Caco-2 (cell line): ENCODE measurements around the gene PLEKHA8. TPM values are rescaled to one million over a fixed set of nuclear protein-coding genes. Genes with fewer than 3 reads are reported as not detected.

Experiments
- BruUV-seq: library from RNA; stranded (reverse); fragments of 400-500 nt; replicated peaks from 2 replicates; lab custom pipeline; 2021; lab: Mats Ljungman, UMichigan
- CTCF ChIA-PET: fragments of 300-600 bp; sonication (Branson Sonifier 250); formaldehyde crosslinking; loops from one replicate; lab custom pipeline; 2022; ENCODE audit warnings: antibody characterized with exemption; lab: Charles Lee
- POLR2A ChIA-PET: fragments of 300-600 bp; sonication (Branson Sonifier 250); formaldehyde crosslinking; loops from one replicate; lab custom pipeline; 2022; ENCODE audit warnings: antibody characterized with exemption; lab: Charles Lee
- DNase-seq, 2 experiments: peaks; one replicate each; pipeline versions ENCODE4 v3.0.0 to v3.0.0-alpha.2; 2020 to 2022
- H3K27me3 ChIP-seq: replicated peaks from 2 replicates; pipeline ENCODE4 v1.6.0; 2011; ENCODE audit warnings: low read length; ENCODE audit not compliant: control insufficient read depth, insufficient read depth
- H3K36me3 ChIP-seq: 2 replicates; pipeline ENCODE4 v1.5.1; 2011; ENCODE audit warnings: low read length; ENCODE audit not compliant: control insufficient read depth, insufficient read depth
- H3K4me1 ChIP-seq: fragments of 250-450 bp; sonication (Bioruptor Pico); 2 replicates; pipeline ENCODE4 v1.5.1; 2020; ENCODE audit warnings: mild to moderate bottlenecking
- H3K4me3 ChIP-seq: 2 replicates; pipeline ENCODE4 v1.5.1; 2011; ENCODE audit warnings: low read depth, mild to moderate bottlenecking, control low read depth, low read length
- H3K9me3 ChIP-seq: fragments of 250-450 bp; sonication (Bioruptor Pico); 2 replicates; pipeline ENCODE4 v1.5.1; 2020; ENCODE audit warnings: mild to moderate bottlenecking, moderate library complexity
- H3K27ac Mint-ChIP-seq: one replicate; pipeline ENCODE4 v1.8.0; 2022; ENCODE audit warnings: mixed read lengths; ENCODE audit not compliant: unreplicated experiment
- H3K27me3 Mint-ChIP-seq: one replicate; pipeline ENCODE4 v1.8.0; 2022; ENCODE audit warnings: mixed read lengths; ENCODE audit not compliant: insufficient read depth, unreplicated experiment
- H3K36me3 Mint-ChIP-seq: one replicate; pipeline ENCODE4 v1.8.0; 2022; ENCODE audit warnings: mild to moderate bottlenecking, mixed read lengths; ENCODE audit not compliant: insufficient read depth, unreplicated experiment
- H3K4me1 Mint-ChIP-seq: one replicate; pipeline ENCODE4 v1.8.0; 2022; ENCODE audit warnings: low read depth, mixed read lengths; ENCODE audit not compliant: unreplicated experiment
- H3K4me3 Mint-ChIP-seq: one replicate; pipeline ENCODE4 v1.8.0; 2022; ENCODE audit warnings: mild to moderate bottlenecking, moderate library complexity, mixed read lengths; ENCODE audit not compliant: unreplicated experiment
- H3K9me3 Mint-ChIP-seq: one replicate; pipeline ENCODE4 v1.8.0; 2022; ENCODE audit warnings: mixed read lengths; ENCODE audit not compliant: unreplicated experiment
- CTCF ChIP-seq, 2 experiments: fragments of 200-600 bp in 1 of 2; IDR thresholded peaks; 1 replicate in 1 of 2; 2 replicates in 1 of 2; pipeline versions ENCODE4 v1.5.1 to v1.8.0; 2011 to 2022; ENCODE audit warnings: antibody characterized with exemption in 1 of 2, control low read depth in 1 of 2, inconsistent platforms in 1 of 2, low read depth in 1 of 2, low read length in 1 of 2, mild to moderate bottlenecking in 1 of 2, moderate library complexity in 1 of 2; ENCODE audit not compliant: insufficient read depth in 1 of 2, severe bottlenecking in 1 of 2, unreplicated experiment in 1 of 2
- intact Hi-C: fragments of 100-400 bp; cut with micrococcal nuclease; formaldehyde crosslinking; loops from one replicate; pipeline ENCODE4 v1.10.0; 2022; ENCODE audit not compliant: unreplicated experiment
- total RNA-seq: library from RNA; stranded (reverse); gene quantifications from 2 replicates; pipeline ENCODE4 v1.2.3, GENCODE V29; 2022

PLEKHA8 gene
- total RNA-seq, 1 experiment from 2014 or later: 32.5 TPM

GRCh38 chr7:30155481-30155880, 127.3 kb downstream of the PLEKHA8 start:
- CTCF ChIA-PET: no interaction called here
- Histone ChIP-seq H3K9me3 (no peaks in the 10 kb centered on the region), H3K27me3 (no peaks in the 10 kb centered on the region), H3K4me1 (no peaks in the 10 kb centered on the region), H3K4me3 (no peak overlapping the region), H3K36me3 (no peaks in the 10 kb centered on the region)
- Mint-ChIP-seq H3K4me3 (no peak overlapping the region), H3K36me3 (no peaks in the 10 kb centered on the region), H3K27ac (no peak overlapping the region), H3K4me1 (no peaks in the 10 kb centered on the region), H3K27me3 (no peaks in the 10 kb centered on the region), H3K9me3 (no peaks in the 10 kb centered on the region)
- POLR2A ChIA-PET: no interaction called here
- DNase-seq: no peak
- no peak for TF ChIP-seq CTCF (IDR thresholded peaks at IDR 0.05; ENCODE audit: insufficient read depth in 1 of 2, low read depth in 1 of 2, low read length in 1 of 2, severe bottlenecking in 1 of 2, unreplicated experiment in 1 of 2)
- BruUV-seq: no TSS peak
- intact Hi-C loops: no loop called here

GRCh38 chr7:30157204-30157603, 129.0 kb downstream of the PLEKHA8 start:
- POLR2A ChIA-PET: no interaction called here
- no peak for DNase-seq
- intact Hi-C loops: no loop called here
- H3K27me3 Mint-ChIP-seq: no peaks in the 10 kb centered on the region
- H3K9me3 ChIP-seq: no peaks in the 10 kb centered on the region
- H3K27ac Mint-ChIP-seq: no peak overlapping the region
- H3K4me3 ChIP-seq: no peak overlapping the region
- H3K27me3 ChIP-seq: no peaks in the 10 kb centered on the region
- H3K9me3 Mint-ChIP-seq: no peaks in the 10 kb centered on the region
- no peaks in the 10 kb centered on the region for H3K36me3 ChIP-seq
- no TSS peak for BruUV-seq
- no peaks in the 10 kb centered on the region for H3K36me3 Mint-ChIP-seq
- no peaks in the 10 kb centered on the region for H3K4me1 ChIP-seq
- TF ChIP-seq CTCF (IDR thresholded peaks at IDR 0.05; ENCODE audit: insufficient read depth in 1 of 2, low read depth in 1 of 2, low read length in 1 of 2, severe bottlenecking in 1 of 2, unreplicated experiment in 1 of 2): no peak
- CTCF ChIA-PET: no interaction called here
- no peak overlapping the region for H3K4me3 Mint-ChIP-seq
- H3K4me1 Mint-ChIP-seq: no peaks in the 10 kb centered on the region

- peaks cover 3% of the 10 kb centered on the region for H3K27me3 Mint-ChIP-seq
- Histone ChIP-seq H3K9me3 (no peaks in the 10 kb centered on the region), H3K36me3 (no peaks in the 10 kb centered on the region), H3K4me1 (no peaks in the 10 kb centered on the region), H3K4me3 (no peak overlapping the region), H3K27me3 (no peaks in the 10 kb centered on the region)
- intact Hi-C loops: loop anchor here (2.0 kb wide), 1 partner anchor 254 kb away; no protein-coding TSS in a partner anchor
- no peak overlapping the region for H3K4me3 Mint-ChIP-seq
- H3K27ac Mint-ChIP-seq: no peak overlapping the region
- DNase-seq: no peak
- CTCF ChIA-PET: no interaction called here
- BruUV-seq: no TSS peak
- POLR2A ChIA-PET: no interaction called here
- H3K36me3 Mint-ChIP-seq: no peaks in the 10 kb centered on the region
- TF ChIP-seq CTCF (IDR thresholded peaks at IDR 0.05; ENCODE audit: insufficient read depth in 1 of 2, low read depth in 1 of 2, low read length in 1 of 2, severe bottlenecking in 1 of 2, unreplicated experiment in 1 of 2): no peak
- no peaks in the 10 kb centered on the region for H3K4me1 Mint-ChIP-seq
- H3K9me3 Mint-ChIP-seq: no peaks in the 10 kb centered on the region
Measured at GRCh38 chr7:30159163-30159562, 131.0 kb downstream of the PLEKHA8 start.
